Activated T-cell treated with anti-CD3 and anti-CD28 coated beads for 4 hours (primary cell): ENCODE data around the gene BCAS3.
"Not testable (repeated sequence)": the region's sequence is repeated elsewhere in the genome, so short reads cannot be mapped to it uniquely, and the experiment has no call there.

Experiments used
- DNase-seq: peaks from one replicate; pipeline ENCODE4 v3.0.0-alpha.2; 2020

BCAS3 gene

GRCh38 chr17:61418449-61418848 is 740.8 kb downstream of the BCAS3 start:
- DNase-seq: no peak

GRCh38 chr17:61419496-61420046 is 741.9 kb downstream of the BCAS3 start:
- DNase-seq: no peak

GRCh38 chr17:61420052-61420451 is 742.4 kb downstream of the BCAS3 start:
- DNase-seq: no peak

- DNase-seq: no peak
These were observed 743.2 kb downstream of the BCAS3 start for GRCh38 chr17:61420745-61421398.

GRCh38 chr17:61421460-61421859 is 743.8 kb downstream of the BCAS3 start:
- DNase-seq: no peak

- DNase-seq: no peak
These were observed 744.6 kb downstream of the BCAS3 start for GRCh38 chr17:61422116-61422799.

- no peak for DNase-seq
These were observed 745.2 kb downstream of the BCAS3 start for GRCh38 chr17:61422869-61423268.

GRCh38 chr17:61423967-61424649 is 746.5 kb downstream of the BCAS3 start:
- no peak for DNase-seq

GRCh38 chr17:61425682-61426481 is 748.2 kb downstream of the BCAS3 start:
- DNase-seq: no peak

- no peak for DNase-seq
These were observed 749.0 kb downstream of the BCAS3 start for GRCh38 chr17:61426482-61427304.

- DNase-seq: no peak
These were observed 749.9 kb downstream of the BCAS3 start for GRCh38 chr17:61427567-61427966.

GRCh38 chr17:61429274-61429673 is 751.6 kb downstream of the BCAS3 start:
- DNase-seq: no peak

GRCh38 chr17:61429831-61430230 is 752.2 kb downstream of the BCAS3 start:
- DNase-seq: not testable (repeated sequence)

GRCh38 chr17:61431594-61432311 is 754.1 kb downstream of the BCAS3 start:
- DNase-seq: no peak

- DNase-seq: no peak
These were observed 758.6 kb downstream of the BCAS3 start for GRCh38 chr17:61436273-61436672.

GRCh38 chr17:61436995-61437704 is 759.5 kb downstream of the BCAS3 start:
- no peak for DNase-seq

- DNase-seq: no peak
These were observed 763.0 kb downstream of the BCAS3 start for GRCh38 chr17:61440697-61441096.

GRCh38 chr17:61441507-61441906 is 763.9 kb downstream of the BCAS3 start:
- DNase-seq: not testable (repeated sequence)

- DNase-seq: no peak
These were observed 764.6 kb downstream of the BCAS3 start for GRCh38 chr17:61442136-61442775.
